ENCODE data around the gene HIF3A. TPM values are rescaled to one million over a fixed set of nuclear protein-coding genes. Genes with fewer than 3 reads are reported as not detected.

HIF3A gene
- total RNA-seq, 1 donor from 2014 or later, result 0.23 TPM

DNA sequence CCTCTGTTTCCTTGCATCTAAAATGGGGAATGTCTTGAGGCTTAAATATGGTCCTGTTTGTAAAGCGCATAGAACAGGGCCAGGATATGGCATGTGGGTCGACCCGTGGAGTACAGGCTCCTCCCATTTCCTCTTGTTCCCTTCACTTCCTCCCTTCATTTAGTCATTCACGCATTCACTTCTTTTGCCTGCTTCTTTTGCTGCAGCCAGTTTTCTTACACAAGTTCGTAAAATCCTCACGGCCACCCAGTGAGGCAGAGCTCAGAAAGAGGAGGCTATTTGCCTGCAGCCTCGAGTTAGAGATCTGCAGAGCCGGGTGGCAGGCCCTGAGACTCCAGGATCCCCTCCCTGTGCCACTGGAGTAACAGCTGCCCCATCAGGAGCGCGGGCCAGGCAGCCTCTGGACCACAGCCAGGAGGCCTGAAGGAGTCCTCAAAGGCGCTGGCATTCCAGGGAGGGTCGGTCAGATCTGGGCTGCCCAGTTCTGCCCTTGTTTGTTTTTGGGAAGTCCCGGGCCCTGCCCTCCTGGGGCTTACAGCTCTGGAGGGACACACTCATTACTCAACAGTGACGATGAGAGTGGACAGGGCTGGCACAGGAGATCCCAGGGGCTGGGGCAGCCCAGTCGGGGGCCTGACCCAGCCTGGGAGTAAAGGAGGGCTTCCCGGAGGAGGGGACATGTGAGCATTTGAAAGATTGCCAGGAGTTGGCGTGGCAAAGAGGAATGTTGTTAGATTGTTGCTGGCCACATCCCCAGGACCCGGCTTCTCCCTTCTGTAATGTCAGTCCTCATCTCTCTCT is 54.6 kb downstream of the HIF3A start:
- H3K4me3 ChIP-seq (ENCODE audit: low read depth, low read length), result no peak overlapping the region
- no peak for DNase-seq (ENCODE audit: low read depth)
- TF ChIP-seq, protein P1, sequence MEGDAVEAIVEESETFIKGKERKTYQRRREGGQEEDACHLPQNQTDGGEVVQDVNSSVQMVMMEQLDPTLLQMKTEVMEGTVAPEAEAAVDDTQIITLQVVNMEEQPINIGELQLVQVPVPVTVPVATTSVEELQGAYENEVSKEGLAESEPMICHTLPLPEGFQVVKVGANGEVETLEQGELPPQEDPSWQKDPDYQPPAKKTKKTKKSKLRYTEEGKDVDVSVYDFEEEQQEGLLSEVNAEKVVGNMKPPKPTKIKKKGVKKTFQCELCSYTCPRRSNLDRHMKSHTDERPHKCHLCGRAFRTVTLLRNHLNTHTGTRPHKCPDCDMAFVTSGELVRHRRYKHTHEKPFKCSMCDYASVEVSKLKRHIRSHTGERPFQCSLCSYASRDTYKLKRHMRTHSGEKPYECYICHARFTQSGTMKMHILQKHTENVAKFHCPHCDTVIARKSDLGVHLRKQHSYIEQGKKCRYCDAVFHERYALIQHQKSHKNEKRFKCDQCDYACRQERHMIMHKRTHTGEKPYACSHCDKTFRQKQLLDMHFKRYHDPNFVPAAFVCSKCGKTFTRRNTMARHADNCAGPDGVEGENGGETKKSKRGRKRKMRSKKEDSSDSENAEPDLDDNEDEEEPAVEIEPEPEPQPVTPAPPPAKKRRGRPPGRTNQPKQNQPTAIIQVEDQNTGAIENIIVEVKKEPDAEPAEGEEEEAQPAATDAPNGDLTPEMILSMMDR (conservative IDR thresholded peaks at IDR 0.05; ENCODE audit: low read depth, low read length), result no peak

DNA sequence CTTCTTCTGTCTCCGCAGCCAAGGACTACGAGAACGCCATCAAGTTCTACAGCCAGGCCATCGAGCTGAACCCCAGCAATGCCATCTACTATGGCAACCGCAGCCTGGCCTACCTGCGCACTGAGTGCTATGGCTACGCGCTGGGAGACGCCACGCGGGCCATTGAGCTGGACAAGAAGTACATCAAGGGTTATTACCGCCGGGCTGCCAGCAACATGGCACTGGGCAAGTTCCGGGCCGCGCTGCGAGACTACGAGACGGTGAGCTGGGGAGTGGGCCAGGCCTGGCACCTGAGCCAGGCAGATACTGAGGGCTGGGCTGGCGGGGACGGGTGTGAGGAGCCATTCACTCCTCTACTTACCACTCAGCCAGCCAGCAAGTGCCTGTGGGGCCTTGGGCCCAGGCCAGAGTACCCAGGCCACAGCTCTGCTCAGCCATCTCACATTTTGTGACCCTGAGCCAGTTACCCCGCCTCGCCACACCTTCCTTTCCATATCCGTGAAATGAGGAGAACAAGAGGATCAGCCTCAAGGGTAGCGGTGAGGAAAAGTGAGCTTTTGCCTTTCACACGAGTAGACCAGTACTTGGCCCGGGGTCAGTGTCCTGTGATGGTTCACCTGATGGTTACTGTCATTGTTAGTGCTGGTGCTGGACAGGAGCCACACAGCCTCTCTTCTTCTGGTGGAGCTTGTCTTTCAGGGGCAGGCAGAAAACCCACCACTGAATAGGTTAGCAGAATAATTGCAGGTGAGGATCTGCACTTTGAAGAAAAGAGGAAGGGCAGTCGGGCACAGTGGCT is 57.1 kb downstream of the HIF3A start:
- no peak for DNase-seq (ENCODE audit: low read depth)
- H3K4me3 ChIP-seq (ENCODE audit: low read depth, low read length), result no peak overlapping the region
- TF ChIP-seq, protein P1 (conservative IDR thresholded peaks at IDR 0.05; ENCODE audit: low read depth, low read length), result no peak

DNA sequence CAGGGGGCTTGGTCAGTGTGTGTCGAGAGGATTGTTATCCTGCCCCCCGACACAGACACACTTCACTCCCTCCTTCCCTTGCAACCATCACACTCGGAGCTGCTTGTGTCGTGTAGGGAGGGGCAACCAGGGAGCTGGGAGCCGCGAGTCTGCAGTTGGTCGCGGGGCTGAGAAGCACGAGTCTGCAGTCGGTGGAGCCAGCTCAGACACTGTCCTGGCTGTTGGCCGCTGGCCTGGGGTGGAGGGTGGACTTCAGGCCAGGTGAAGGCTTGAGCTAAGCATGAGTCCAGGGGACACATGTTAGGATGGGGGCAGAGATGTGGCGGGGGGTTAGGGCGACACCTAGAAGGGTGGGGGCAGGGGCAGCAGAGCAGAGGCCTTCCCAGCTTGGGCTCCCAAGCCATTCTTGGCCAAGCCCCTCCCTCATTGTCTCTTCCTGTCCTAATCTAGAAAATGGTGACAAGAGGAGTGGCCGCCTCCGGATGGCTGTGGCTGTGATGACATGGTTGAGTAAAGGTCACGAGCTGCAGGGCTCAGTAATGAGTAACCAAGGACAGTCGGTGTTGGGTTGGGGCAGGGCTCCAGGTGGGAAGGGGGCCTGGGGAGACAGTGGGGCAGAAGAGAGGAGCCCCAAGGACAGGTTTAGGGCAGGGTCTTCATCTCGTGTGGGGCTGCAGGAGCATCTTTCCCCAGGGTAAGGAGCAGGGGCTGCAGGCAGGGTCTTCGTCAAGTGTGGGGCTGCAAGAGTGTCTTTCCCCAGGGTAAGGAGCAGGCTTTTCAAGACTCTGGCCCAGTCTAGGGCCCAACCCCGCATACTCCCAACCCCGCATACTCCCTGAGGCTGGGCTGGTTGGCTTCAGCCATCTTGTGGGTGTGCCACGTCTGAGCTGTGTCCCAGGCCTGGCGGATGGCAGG is 58.6 kb downstream of the HIF3A start:
- TF ChIP-seq, protein P1 (conservative IDR thresholded peaks at IDR 0.05; ENCODE audit: low read depth, low read length), result no peak
- no peak overlapping the region for H3K4me3 ChIP-seq (ENCODE audit: low read depth, low read length)
- DNase-seq (ENCODE audit: low read depth), result no peak

DNA sequence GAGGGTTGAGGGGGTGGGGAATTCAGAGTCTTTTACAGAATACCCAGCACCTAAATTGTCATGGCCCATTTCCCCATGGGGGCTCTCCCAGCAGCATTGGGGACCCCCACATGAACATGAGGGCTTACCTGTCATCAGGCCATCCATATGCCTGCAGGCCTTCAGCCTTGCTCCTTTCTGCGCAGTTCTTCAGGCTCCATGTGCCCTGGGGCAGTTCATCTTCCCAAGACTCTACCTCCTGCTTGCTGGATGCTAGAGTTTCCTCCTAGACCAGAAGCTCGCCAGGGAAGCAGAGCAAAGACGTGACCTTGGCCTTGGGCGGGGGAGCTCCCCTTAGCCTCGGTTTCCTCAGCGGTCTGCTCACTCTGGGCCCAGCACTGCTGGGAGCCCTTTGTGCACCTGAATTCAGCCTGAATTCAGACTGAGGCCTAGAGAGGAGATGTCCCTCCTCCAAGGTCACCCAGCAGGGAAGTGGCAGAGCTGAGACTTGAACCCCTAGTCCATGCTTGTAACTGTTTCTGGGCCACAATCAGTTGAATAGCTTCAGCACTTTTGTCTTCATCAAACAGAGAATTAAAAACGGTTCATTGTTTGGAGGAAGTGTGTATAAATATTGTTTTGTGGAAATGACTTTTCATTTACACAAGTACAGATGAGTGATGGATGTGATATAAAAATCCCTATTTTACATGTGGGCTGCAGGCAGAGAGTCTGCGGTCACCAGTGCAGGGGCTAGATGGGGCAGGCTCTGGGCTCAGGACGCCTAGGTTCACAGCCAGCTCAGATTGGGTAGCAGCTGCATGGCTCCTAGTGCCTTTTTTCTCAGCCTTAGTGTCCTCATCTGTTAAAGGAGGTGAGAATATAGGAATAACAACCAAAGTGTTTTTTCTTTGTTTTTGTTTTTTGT is 59.6 kb downstream of the HIF3A start:
- no peak for DNase-seq (ENCODE audit: low read depth)
- TF ChIP-seq, protein P1 (conservative IDR thresholded peaks at IDR 0.05; ENCODE audit: low read depth, low read length), result no peak
- H3K4me3 ChIP-seq (ENCODE audit: low read depth, low read length), result no peak overlapping the region

DNA sequence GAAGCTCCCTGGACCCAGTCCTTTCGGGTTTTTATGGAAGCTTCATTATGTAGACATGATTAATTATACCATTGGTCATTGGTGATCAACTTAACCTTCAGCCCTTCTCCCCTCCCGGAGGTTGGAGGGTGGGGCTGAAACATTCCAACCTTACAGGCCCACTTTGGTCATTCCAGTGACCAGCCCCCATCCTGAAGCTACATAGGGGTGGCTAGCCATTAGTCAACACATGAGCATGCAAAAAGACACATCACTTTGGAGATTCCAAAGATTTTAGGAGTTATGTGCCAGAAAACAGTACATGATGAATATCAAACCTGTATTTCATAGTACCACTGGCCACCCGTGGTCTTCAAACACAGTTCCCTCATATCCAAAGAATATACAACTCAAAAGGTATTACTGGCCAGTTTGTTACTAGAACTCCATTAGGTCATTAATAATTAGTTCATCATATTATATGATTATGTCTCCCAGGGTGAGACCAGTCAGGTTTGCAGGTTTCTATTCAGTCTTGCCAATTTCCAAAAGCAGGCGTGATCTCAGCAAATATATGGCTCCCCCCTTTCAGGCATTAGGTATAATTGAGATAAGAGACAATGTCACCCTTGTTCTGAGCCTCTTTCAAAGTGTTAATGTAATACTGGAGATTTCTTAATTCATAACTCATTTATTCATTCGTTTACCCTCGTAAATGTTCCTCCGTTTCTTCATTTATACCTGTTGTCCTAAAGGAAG is 61.2 kb downstream of the HIF3A start:
- no peak for DNase-seq (ENCODE audit: low read depth)
- H3K4me3 ChIP-seq (ENCODE audit: low read depth, low read length), result no peak overlapping the region
- TF ChIP-seq, protein P1 (conservative IDR thresholded peaks at IDR 0.05; ENCODE audit: low read depth, low read length), result no peak

Data from epithelial cell of proximal tubule (primary cell).